COR-L47 (cell line): Measurements from ENCODE around the gene TET3.

Source experiments
- DNase-seq: peaks from one replicate; lab custom pipeline; 2025; lab: John Stamatoyannopoulos, UW

Gene TET3

DNA sequence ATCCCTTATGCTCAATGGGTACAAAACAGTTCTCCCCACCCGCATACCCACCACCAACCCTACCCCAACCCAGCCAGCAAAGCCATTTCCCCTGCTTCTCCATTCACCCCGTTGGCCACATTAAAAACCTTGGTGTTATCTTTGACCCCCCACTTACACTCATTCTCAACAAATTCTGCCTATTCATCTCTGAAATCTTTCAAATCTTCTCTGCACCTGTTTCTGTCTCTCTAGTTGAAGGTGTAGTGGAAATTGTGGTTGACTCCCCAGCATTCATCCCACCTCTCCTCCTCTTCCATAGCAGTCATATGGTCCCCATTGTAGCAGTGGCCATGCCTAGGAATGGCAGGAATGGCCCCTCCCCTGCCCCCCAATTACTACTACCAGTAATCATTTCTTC lies 20.5 kb upstream of the TET3 start:
- DNase-seq: no peak

GRCh38 chr2:73965053-73965452 lies 19.7 kb upstream of the TET3 start:
- DNase-seq: no peak

DNA sequence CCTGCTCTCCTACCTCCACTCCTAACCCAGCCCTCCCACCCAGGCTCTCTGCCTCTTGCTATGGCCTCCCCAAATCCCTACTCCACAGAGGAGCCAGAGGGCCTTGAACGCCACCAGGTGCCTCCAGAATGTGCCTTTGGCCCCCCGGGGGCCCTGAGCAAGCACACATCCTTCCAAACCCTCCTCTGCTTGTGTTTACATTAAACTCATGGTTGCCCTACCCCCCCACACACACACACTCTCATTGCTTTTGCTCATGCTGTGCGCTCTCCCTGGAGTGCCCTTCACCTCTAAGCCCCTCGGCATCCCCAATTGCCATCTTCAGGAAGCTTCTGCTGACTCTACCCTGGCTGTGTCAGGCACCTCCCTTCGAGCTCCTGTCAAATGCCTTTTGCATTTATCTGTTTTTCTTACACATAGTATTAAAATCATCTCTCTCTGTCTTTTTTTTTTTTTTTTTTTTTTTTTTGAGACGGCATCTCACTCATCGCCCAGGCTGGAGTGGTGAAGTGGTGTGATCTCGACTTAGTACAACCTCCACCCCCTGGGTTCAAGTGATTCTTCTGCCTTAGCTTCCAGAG lies 16.3 kb upstream of the TET3 start:
- peak; percentile 14 for DNase-seq

- DNase-seq: no peak
These were observed 15.4 kb upstream of the TET3 start for GRCh38 chr2:73969356-73969755.

DNA sequence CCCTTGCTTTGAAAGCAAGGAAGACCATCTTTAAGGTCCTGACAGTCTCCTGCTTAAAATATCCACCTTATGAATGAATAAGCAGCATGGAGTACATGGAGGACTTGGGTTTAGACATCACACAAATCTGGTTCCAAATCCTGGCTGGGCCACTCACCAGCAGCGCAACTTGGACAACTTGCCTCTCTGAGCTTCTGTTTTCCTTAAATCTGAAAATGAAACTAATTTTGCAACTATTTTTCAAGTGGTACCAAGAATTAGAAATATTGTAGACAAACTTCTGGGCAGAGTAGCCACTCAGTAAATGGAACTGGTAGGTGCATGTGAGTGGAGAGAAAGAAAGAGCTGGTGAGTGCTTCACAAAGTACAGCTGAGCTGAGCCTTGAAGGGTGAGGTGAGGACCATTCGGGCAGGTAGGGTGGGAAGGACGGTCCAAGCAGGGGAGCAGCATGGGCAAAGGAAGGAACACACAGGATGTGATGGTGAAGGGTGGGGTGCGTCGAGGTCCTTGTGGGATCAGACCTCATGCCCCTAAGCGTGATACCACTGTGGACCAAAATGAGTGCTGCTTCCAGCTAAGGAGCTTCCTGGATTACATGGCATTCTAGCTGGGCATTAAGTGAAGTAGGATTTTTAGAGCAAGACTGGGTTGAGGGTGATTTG lies 14.4 kb upstream of the TET3 start:
- DNase-seq: no peak

DNA sequence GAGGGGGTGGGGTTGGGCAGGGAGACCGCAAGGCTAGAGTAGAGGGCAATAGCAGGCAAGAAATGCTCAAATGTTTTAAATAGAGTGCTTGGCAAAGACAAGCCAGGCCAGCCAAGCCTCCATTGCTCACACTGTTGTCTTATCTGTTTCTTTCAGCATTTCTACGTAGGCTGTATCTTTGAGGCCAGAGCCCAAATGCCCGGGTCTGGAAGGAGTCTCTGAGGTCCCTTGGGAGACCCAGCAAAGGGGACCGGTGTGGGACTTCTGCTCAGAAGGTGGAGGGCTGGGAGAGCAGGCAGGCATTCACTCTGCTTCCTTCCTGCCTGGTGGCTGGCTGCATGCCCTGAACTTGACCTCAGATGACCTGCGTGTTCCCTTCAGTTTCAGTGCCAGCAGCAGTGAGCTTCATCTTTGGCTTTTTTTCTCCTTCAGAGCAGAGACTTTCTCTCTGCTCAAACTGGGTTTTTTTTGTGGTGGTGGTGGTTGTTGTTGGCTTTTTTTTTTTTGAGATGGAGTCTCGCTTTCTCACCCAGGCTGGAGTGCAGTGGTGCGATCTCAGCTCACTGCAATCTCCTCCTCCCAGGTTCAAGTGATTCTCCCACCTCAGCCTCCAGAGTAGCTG lies 13.7 kb upstream of the TET3 start:
- no peak for DNase-seq

DNA sequence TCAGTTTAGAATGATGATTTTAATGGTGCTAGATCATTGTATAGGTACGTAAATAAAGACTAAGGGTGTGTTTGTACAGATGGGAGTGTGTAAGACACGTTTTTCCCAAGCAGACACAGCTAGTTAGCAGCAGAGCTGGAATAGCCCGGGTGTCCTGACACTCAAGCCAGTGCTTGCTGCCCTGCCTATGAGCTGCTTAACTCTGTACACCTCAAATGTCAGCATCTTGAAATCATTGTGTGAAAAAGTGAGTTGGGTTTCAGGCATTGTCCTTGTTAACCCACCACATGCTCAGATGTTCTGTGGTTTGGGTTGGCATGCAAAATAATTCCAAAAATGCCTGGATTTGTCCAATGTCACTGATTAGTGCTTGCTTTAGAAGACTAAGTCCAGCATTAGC lies 13.0 kb upstream of the TET3 start:
- no peak for DNase-seq

DNA sequence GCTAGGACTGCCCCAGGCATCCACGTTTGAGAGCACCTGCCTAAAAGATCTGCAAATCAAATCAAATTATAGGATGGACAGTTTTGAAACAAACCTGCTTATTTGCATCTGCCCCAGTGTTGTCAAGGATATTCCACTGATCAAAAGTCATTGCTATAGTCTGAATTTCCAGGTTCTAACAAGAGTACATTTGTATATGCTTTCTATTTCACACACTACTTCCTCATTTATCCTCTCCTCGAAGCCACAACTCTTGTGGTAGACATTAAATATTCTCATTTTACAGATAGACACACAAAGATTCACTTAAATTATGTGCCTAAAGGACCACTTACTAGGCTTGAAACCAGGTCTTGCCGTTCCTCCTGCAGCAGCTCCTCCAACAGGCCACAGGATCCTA lies 11.9 kb upstream of the TET3 start:
- DNase-seq: no peak

DNA sequence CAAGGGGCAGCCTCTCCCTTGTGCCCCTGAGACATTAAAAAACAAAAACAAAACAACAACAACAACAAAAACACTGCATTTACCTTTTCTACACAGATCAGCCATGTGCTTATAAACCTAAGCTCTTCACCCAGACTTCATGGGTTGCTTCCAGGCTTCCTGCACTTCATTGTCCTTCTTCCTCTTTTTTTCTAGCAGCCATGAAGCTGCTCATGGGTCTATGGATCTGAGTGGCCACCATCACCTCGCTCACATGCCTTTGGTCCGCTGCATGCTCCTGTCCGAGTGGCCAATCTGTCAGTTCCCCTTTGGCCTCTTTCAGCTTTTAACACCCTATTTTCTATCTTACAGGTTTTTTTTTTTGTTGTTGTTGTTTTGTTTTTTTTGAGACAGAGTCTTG lies 9.0 kb upstream of the TET3 start:
- DNase-seq: no peak

GRCh38 chr2:73976803-73977202 lies 7.9 kb upstream of the TET3 start:
- no peak for DNase-seq

DNA sequence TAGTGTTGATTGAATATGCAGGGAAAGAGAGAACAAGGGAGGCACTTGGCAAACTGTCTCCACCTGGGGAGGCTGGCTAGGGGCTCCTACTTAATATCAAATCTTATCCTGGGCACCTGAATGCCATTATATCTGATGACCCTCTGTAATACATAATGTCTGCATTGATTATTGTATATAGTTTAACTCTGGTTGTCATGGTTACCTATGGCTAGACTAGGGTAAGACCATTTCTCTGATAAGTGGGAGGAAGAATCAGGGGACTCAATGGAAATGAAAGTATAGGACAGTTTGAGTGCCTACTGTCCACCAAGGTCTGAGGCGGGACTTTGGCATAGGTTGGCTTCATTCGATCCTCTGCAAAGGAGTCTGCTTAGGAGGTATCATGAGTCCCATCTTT lies 7.2 kb upstream of the TET3 start:
- DNase-seq: no peak

GRCh38 chr2:73979021-73979420 lies 5.7 kb upstream of the TET3 start:
- DNase-seq: no peak

DNA sequence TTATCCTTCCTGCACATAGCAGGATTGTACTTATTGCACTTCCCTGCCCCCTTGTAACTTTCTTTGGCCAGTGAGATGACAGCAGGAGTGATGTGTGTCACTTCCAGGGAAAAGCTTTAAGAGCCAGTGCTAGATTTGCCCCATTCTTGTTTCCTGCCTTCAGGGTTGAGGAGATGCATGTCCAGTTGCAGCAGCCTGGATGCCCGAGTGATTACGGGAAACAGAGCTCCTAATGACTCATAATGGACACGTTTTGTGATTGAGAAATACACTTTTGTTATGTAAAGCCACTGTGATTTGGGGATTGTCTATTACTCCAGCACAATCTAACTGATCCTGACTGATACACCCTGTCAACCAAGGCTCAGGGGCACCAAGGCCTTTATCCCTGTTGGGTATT lies 5.0 kb upstream of the TET3 start:
- DNase-seq: no peak

- no peak for DNase-seq
These were observed 4.1 kb upstream of the TET3 start for GRCh38 chr2:73980566-73980965.

DNA sequence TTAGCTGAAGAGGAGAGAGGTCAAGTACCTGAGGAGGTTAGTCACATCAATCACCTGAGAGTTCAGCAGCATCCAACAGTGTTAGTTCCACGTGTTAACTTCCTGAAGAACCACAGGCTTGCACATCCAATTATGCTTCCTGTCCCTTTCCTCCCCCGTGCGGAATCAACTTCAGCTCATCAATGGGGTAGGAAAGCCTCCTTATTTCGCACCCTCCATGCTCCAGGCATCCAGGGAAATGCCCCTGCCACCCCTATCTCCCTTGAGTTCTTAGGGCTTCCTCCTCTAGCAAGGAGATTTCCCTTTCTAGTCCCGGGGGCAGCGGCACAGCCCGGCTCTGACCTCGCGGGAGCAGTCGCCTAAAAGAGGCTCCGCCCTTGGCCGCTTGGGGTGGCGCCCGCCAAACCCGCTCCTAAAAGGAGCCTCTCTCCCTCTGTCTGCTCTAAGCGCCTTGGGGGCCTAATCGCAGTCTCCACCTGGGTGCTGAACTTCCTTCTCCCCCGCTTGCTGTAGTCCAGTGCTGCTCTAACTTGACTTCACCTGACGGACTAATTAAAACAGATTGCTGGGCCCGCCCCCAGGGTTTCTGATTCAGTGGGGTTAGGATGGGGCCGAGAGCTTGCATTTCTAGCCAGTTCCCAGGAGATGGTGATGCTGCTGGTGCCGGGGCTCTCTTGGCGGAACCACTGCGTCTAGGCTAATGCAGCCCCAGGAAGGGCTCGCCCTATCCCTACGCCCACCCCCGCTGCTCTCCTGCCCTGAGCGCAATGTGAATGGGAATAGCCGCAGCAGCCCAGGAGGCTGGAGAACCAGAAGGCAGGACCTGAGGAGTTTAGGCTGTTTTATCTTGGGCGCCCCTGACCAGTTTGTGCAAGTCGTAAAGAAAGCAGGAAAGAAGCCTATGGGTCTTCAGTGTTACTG lies 3.4 kb upstream of the TET3 start:
- peak; percentile 25 for DNase-seq

DNA sequence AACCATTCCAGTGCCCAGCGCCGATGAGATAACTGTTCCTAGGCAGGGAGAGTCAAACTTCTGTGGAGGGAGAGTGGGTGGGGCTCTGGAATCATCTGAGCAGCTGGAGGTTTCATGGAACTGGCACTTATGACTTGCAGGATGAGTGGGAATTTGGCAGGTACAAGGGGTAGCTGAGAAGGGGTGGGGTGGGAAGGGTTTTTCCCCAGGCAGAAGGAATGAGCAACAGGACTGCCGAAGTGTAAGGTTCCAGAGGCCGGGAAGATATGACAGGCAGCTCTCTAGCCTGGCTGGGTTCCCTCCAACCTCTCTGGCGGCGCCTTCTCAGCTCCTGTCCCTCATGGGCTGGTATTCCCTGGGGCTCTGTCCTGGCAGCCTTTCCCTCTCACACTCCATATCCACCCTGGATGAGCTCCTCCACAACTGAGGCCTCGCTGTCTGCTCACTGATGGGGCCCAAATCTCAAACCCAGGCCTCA lies 2.5 kb upstream of the TET3 start:
- no peak for DNase-seq

- peak; percentile 72 for DNase-seq
These were observed 1.1 kb upstream of the TET3 start for GRCh38 chr2:73983322-73984202.

DNA sequence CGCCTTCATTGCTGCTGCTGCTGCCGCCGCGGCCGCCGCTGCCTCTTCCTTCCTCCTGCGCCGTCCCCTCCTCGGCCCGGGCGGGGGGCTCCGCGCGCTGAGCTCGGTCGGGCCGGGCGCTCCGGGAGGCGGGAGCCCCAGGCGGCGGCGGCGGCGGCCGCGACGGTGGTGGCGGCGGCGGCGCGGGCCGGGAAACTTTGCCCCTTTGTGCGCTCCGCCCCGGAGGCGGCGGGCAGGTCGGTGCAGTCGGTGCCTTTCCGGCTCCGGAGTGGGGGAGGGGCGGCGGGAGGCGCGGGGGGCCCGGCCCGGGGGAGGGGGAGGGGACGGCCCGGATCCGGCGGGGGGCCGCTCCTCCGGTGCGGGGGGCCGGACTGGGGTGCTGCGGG lies 205 bp downstream of the TET3 start:
- DNase-seq: peak; percentile 48

DNA sequence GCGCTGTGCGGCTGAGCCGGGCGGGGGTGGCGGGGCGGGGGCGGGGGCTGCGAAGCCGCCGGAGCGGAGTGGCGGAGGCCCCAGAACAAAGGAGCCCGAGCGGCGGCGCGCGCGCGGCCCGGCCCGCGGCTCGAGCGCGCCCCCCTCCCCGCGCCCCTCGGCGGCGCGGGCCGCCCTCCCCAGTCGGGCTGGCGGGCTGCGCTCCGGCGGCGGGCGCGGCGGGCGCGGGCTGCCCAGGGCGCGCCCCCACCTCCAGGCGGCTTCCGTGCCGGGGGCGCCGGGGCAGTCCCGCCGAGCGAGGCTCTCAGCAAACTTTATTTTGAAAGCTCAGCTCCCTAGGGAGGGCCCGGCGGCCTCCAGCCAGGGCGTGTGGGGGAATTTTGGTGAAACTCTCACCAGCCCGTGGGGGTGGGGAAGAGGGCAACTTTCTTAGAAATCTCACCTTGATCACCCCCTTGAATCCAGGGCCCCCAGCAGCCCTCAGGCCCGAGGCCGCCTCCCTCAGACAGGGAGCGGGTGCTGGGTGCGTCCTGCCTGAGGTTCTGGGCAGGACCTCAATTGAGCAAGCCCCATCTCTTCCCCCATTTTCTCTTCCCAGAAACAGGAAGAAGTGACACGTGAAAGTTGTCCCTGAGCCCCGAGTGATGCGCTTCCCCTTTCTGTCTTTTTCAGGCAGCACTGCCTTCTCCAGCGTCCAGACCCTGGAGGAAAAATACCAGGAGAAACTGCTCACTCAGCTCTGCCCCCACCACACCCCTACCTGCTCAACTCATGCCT lies 786 bp downstream of the TET3 start:
- DNase-seq: peak; percentile 48

- DNase-seq: no peak
These were observed 1.5 kb downstream of the TET3 start for GRCh38 chr2:73986085-73986681.
